Stimulated activated CD8-positive, alpha-beta memory T cell treated with anti-CD3 and anti-CD28 coated beads, Interleukin-7, amount 100 ng/mL, for 24 hours (primary cell): Measurements from ENCODE around the gene PHLDA1.
"Not testable (repeated sequence)": the region's sequence is repeated elsewhere in the genome, so short reads cannot be mapped to it uniquely, and the experiment has no call there.

Source experiments
- DNase-seq: peaks from one replicate; pipeline ENCODE4 v3.0.0-alpha.2; 2020; ENCODE audit warnings: low read depth

PHLDA1 gene

DNA sequence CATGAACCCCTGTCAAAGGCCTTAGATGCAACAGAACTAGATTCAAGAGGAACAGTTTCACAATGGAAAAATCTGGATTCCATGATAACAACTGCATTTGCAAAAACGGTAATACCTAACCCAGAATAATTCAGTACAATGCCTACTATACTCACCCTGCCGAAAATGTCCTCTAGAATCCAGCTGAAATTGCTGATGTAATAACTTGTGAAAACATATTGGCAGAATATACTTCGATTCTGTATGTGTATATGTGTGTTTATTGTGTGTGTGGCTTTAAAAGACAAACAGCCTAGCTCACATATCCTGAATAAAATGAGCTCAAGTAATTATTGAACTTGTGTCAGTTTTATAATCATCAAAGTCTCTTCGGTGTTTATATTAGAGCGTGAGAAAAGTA, 46.0 kb downstream of the PHLDA1 start:
- no peak for DNase-seq

- DNase-seq: no peak
Measured at GRCh38 chr12:75984577-75985182, 46.9 kb downstream of the PHLDA1 start.

GRCh38 chr12:75983851-75984250, 47.7 kb downstream of the PHLDA1 start:
- DNase-seq: not testable (repeated sequence)

DNA sequence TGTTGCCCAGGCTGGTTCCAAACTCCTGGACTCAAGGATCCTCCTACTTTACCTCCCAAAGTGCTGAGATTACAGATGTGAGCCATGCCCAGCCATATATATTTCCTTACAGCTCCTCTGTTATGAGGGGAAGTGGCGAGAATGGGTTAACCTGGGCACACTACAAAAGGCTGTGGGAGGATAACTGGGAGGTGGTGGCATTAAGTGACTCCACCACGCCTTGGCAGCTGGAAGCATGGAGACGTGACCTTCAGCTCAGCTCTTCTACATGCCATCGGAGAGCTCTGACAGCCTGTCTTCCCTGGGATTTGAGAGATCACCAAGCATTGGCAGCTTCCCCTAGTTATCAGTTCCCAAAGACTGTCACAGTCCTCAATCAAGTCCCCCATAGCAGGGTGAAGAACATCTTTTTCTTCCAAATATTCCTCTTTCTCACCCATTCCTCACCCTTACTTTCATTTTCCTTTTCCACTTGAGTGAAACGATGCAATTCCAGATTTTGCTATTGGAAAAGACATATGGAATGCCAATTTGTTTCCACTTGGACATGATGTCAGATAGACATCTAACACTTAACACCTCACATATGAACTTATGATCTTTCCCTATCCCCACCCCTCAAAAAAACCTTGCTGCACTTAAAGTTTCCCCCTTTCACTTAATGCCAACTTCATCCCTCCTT, 48.5 kb downstream of the PHLDA1 start:
- DNase-seq: no peak

- no peak for DNase-seq
Measured at GRCh38 chr12:75982169-75982564, 49.4 kb downstream of the PHLDA1 start.

DNA sequence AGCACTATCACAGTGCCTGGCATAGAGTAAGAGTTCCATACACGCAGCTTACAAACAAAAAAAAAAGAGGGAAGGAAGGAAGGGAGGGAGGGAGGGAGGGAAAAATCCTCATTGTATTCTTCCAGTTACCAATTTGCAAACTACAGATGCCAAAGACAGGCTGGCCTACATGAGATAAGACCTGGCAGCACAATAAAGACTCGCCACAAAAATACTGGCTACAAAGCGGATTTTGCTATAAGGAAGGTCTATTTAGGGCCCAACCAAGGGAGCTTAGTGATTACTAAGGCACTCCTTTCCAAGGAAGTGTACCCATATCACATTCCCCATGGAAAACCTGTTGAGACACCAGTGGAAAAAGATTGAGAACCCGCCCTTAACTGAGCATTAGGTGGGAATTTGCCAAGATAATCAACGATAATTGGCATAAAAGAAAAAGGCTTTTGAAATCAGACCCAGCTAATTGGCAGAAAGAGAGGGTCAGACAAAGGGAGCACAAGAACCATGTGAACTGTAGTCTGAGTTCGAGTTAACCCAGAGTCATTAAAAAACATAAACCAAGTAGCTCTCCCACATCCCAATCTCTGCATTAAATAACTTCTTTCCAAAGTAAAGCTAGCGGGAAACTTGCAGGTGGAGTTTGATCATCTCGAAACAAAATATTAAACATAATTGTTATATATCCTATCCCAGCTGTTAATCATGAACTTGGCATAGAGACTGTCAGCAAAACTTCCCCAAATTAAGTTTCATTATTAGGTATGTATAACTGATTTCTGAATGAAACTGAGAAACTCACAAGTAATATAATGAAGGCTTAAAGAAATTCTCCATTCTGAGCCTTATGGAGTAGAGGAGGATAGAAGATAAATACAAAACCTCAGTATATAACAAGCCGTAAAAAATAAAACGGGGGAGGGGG, 50.1 kb downstream of the PHLDA1 start:
- DNase-seq: no peak

- no peak for DNase-seq
Measured at GRCh38 chr12:75979181-75979580, 52.4 kb downstream of the PHLDA1 start.

GRCh38 chr12:75978677-75979076, 52.9 kb downstream of the PHLDA1 start:
- no peak for DNase-seq

DNA sequence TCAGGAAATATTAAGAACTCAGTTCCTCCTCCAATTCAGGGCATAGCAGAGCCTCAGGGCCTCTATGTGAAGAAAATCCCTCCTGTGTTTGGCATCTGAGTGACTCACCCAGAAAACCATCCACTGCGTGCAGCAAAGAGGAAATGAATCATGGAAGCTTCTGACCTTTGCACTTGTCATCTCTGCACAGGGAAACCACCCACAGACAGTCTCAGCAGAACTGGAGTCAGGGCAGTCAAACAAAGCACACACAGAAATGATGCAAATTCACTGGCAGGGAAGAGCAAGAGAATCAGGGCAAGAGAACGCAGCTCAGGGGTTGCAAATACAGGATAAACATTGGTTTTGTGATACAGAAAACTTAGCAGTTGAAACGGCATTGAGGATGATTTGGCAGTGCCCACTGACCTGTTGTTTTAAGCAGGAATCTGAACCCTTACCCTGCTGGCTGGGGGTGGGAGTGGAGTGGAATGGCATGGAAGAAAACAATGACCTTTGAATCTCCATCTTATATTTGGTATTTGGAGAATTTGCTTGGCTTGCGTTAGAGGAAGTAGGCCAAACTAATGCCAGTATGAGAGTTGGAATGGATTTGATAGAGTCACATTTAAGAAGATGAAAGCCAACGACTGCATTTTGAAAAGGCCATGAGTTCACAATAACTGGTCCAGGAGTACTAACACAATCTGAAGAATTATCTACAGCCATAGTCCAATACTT, 53.5 kb downstream of the PHLDA1 start:
- DNase-seq: peak; percentile 33

DNA sequence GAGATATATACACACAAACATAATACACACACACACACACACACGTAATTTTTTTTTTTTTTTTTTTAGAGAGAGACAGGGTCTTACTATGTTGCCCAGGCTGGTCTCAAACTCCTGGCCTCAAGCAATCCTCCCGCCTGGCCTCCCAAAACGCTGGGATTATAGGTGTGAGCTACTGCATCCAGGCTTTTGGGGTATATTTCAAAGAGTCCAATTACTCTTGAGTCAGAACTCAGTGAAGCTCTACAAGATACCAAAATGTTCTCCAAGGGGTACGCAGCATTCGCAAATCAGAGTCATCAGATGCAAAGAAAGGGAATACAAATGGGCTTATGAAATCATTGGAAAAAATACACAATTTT, 54.0 kb downstream of the PHLDA1 start:
- DNase-seq: no peak

DNA sequence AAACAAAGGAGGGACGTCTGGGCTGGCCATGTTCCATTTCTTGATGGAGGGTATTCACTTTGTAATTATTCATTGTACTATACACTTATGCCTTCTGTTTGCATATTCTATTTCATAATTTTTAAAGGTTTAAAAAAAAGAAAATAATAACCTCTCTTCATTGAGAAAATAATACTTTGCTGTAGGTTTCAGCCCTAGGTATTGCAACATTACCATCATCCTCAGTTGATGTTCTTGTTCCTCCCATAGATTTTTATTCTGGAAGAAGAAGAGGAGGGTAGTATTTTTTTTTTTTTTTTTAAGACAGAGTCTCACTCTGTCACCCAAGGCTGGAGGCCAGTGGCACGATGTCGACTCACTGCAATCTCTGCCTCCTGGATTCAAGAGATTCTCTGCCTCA, 54.7 kb downstream of the PHLDA1 start:
- no peak for DNase-seq

GRCh38 chr12:75976113-75976512, 55.5 kb downstream of the PHLDA1 start:
- DNase-seq: no peak

- no peak for DNase-seq
Measured at GRCh38 chr12:75975702-75976101, 55.9 kb downstream of the PHLDA1 start.
